Fibroblast of lung (primary cell): ENCODE results near the gene SDK2.
"Not testable (repeated sequence)": the region's sequence is repeated elsewhere in the genome, so short reads cannot be mapped to it uniquely, and the experiment has no call there.

Experiments used
- EZH2 ChIP-seq: IDR thresholded peaks from 2 replicates; pipeline ENCODE4 v1.5.1; 2012; ENCODE audit warnings: low read length, control low read depth, mild to moderate bottlenecking; ENCODE audit errors: missing control alignments
- TF ChIP-seq, protein P1 (sequence below), 2 donors: IDR thresholded peaks in 1 of 2; conservative IDR thresholded peaks in 1 of 2; 1 replicate in 1 of 2; 2 replicates in 1 of 2; pipeline ENCODE4 v1.5.1; 2011 to 2012; ENCODE audit warnings: low read length in 2 of 2, control low read depth in 1 of 2, inconsistent platforms in 1 of 2, low read depth in 1 of 2, mild to moderate bottlenecking in 1 of 2

DNA sequence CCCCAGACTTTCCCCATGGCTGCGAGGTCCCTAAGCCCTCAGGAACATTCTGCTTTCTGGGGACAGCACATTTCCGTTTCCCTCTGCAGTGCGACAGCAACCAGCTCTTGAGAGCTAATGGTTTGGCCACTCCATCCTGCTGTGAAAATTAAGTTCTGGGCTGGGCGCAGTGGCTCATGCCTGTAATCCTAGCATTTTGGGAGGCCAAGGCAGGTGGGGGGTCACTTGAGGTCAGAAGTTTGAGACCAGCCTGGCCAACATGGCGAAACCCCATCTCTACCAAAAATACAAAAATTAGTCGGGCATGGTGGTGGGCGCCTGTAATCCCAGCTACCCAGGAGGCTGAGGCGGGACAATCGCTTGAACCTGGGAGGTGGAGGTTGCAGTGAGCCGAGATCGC lies 331.4 kb downstream of the SDK2 start:
- TF ChIP-seq, protein P1, sequence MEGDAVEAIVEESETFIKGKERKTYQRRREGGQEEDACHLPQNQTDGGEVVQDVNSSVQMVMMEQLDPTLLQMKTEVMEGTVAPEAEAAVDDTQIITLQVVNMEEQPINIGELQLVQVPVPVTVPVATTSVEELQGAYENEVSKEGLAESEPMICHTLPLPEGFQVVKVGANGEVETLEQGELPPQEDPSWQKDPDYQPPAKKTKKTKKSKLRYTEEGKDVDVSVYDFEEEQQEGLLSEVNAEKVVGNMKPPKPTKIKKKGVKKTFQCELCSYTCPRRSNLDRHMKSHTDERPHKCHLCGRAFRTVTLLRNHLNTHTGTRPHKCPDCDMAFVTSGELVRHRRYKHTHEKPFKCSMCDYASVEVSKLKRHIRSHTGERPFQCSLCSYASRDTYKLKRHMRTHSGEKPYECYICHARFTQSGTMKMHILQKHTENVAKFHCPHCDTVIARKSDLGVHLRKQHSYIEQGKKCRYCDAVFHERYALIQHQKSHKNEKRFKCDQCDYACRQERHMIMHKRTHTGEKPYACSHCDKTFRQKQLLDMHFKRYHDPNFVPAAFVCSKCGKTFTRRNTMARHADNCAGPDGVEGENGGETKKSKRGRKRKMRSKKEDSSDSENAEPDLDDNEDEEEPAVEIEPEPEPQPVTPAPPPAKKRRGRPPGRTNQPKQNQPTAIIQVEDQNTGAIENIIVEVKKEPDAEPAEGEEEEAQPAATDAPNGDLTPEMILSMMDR (conservative IDR thresholded peaks at IDR 0.05 in 1 of 2, IDR thresholded peaks at IDR 0.05 in 1 of 2; ENCODE audit: low read depth in 1 of 2, low read length in 2 of 2) = not testable (repeated sequence)
- TF ChIP-seq EZH2 = not testable (repeated sequence)
